ENCODE measurements around the gene SHROOM4. TPM values are rescaled to one million over a fixed set of nuclear protein-coding genes. Genes with fewer than 3 reads are reported as not detected.

The SHROOM4 gene
- total RNA-seq, 1 donor from 2014 or later = 7.0 TPM

DNA sequence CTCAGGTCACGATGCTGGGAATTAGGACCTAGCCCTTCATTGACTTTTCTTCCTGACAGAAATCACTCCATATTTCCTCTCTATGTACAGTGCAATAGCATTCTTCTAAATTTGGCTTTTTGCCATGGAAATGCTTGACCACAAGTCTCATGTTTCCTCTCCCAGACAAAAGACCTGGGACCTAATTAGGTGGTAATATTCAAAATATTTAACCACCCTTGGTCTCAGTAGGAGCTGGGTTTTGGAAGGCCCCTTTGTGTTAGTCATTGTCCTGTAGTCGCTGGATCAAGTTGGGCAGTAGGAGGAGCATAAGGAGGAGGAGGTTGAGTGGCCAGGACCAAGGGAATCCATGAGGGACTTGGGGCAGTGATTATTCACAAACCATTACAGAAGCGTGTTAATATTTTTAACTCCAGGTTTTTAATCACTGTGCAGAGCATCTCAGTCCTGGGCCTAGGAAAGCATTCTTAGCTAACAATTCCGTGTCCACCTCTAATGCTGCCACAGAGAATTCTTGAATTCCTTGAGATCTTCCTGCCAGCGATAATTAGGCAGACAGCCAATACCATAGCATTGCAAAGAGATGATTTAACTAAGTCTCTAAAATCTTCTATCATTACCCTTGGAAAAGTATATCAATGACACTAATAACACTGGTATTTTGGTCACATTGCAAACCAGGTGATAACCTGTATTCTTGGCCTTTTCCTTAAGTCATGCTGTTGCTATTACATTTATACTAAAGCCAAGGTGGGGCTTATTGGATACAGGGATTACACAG, 25.0 kb upstream of the SHROOM4 start:
- Histone ChIP-seq H2AFZ (ENCODE audit: low read depth, low read length) (no peak overlapping the region), H3K4me2 (ENCODE audit: low read length) (peak overlapping the region; percentile 7), H3K27ac (ENCODE audit: low read depth, low read length) (no peak overlapping the region), H3K9ac (ENCODE audit: low read length) (no peak overlapping the region), H3K4me3 (ENCODE audit: insufficient read depth, low read depth, low read length) (no peak overlapping the region), H3K79me2 (ENCODE audit: insufficient read depth, low read length) (no peaks in the 10 kb centered on the region), H4K20me1 (ENCODE audit: insufficient read depth, low read length) (no peaks in the 10 kb centered on the region), H3K4me1 (ENCODE audit: insufficient read depth, low read length) (peaks cover 3% of the 10 kb centered on the region), H3K9me3 (ENCODE audit: insufficient read depth, low read depth, low read length) (no peaks in the 10 kb centered on the region), H3K27me3 (ENCODE audit: insufficient read depth, low read length) (no peaks in the 10 kb centered on the region), H3K36me3 (ENCODE audit: insufficient read depth, low read length) (no peaks in the 10 kb centered on the region)
- H3K27me3 Mint-ChIP-seq (ENCODE audit: low read depth, unreplicated experiment) = peaks cover 2% of the 10 kb centered on the region
- FAIRE-seq (peak; percentile 93), DNase-seq (ENCODE audit: low read depth) (peak; percentile 78)
- H3K9me3 Mint-ChIP-seq (ENCODE audit: unreplicated experiment) = no peaks in the 10 kb centered on the region
- TF ChIP-seq, protein P1, sequence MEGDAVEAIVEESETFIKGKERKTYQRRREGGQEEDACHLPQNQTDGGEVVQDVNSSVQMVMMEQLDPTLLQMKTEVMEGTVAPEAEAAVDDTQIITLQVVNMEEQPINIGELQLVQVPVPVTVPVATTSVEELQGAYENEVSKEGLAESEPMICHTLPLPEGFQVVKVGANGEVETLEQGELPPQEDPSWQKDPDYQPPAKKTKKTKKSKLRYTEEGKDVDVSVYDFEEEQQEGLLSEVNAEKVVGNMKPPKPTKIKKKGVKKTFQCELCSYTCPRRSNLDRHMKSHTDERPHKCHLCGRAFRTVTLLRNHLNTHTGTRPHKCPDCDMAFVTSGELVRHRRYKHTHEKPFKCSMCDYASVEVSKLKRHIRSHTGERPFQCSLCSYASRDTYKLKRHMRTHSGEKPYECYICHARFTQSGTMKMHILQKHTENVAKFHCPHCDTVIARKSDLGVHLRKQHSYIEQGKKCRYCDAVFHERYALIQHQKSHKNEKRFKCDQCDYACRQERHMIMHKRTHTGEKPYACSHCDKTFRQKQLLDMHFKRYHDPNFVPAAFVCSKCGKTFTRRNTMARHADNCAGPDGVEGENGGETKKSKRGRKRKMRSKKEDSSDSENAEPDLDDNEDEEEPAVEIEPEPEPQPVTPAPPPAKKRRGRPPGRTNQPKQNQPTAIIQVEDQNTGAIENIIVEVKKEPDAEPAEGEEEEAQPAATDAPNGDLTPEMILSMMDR (IDR thresholded peaks at IDR 0.05; ENCODE audit: insufficient read depth, low read depth, low read length) = no peak
- TF ChIP-seq EZH2 (IDR thresholded peaks at IDR 0.05; ENCODE audit: insufficient read depth, low read length) = no peak
- H3K27ac Mint-ChIP-seq (ENCODE audit: unreplicated experiment) = peak overlapping the region; percentile 81
- H3K4me1 Mint-ChIP-seq (ENCODE audit: low read depth, unreplicated experiment) = peaks cover 6% of the 10 kb centered on the region
- no peaks in the 10 kb centered on the region for H3K36me3 Mint-ChIP-seq (ENCODE audit: low read depth, unreplicated experiment)
- H3K4me3 Mint-ChIP-seq (ENCODE audit: unreplicated experiment) = no peak overlapping the region

DNA sequence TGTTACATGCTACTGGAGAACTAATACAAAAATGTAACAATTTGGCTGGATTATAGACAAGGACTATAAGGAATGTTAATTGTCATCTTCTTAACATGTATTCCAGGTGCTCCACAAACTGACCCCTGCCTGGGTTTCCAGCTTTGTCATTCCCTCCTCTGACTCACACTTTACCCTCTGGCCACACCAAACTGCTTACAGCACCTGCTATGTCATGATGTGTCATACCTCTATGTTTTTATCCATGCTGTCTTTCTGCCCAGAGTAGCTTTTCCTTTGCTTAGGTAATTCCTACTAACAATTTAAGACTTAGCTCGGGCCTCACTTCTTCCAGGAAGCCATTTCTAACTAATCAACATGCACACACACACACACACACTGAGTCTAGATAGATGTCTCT, 14.0 kb upstream of the SHROOM4 start:
- H3K27me3 ChIP-seq (ENCODE audit: insufficient read depth, low read length) = no peaks in the 10 kb centered on the region
- Mint-ChIP-seq H3K4me1 (ENCODE audit: low read depth, unreplicated experiment) (peaks cover 11% of the 10 kb centered on the region), H3K27ac (ENCODE audit: unreplicated experiment) (no peak overlapping the region), H3K36me3 (ENCODE audit: low read depth, unreplicated experiment) (no peaks in the 10 kb centered on the region), H3K27me3 (ENCODE audit: low read depth, unreplicated experiment) (no peaks in the 10 kb centered on the region), H3K4me3 (ENCODE audit: unreplicated experiment) (no peak overlapping the region), H3K9me3 (ENCODE audit: unreplicated experiment) (peaks cover 2% of the 10 kb centered on the region)
- H3K4me3 ChIP-seq (ENCODE audit: insufficient read depth, low read depth, low read length) = no peak overlapping the region
- H3K9ac ChIP-seq (ENCODE audit: low read length) = no peak overlapping the region
- H3K79me2 ChIP-seq (ENCODE audit: insufficient read depth, low read length) = no peaks in the 10 kb centered on the region
- FAIRE-seq (peak; percentile 92), DNase-seq (ENCODE audit: low read depth) (peak; percentile 66)
- no peak for TF ChIP-seq EZH2 (IDR thresholded peaks at IDR 0.05; ENCODE audit: insufficient read depth, low read length)
- TF ChIP-seq, protein P1 (IDR thresholded peaks at IDR 0.05; ENCODE audit: insufficient read depth, low read depth, low read length) = no peak
- no peaks in the 10 kb centered on the region for H3K9me3 ChIP-seq (ENCODE audit: insufficient read depth, low read depth, low read length)
- H3K4me1 ChIP-seq (ENCODE audit: insufficient read depth, low read length) = no peaks in the 10 kb centered on the region
- H3K36me3 ChIP-seq (ENCODE audit: insufficient read depth, low read length) = no peaks in the 10 kb centered on the region
- H3K4me2 ChIP-seq (ENCODE audit: low read length) = peak overlapping the region; percentile 7
- H3K27ac ChIP-seq (ENCODE audit: low read depth, low read length) = no peak overlapping the region
- no peaks in the 10 kb centered on the region for H4K20me1 ChIP-seq (ENCODE audit: insufficient read depth, low read length)
- no peak overlapping the region for H2AFZ ChIP-seq (ENCODE audit: low read depth, low read length)

DNA sequence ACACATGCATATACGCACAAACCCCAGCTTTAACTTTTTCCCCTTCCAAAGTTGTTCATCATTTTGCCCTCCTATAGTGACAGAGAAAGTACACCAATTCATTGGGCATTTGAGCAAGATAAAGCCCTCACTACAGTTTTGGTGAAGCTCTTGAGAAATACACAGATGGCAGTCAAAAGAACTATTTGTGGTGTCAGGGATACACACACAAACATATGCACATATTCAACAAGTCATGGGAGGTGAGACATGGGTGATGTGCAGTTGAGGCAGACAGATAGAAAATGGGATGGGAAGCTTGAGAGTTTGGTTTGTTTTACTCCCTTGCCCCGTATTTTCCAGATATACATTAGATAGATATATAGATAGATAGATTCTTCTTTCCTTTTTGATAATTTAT, 11.8 kb upstream of the SHROOM4 start:
- Mint-ChIP-seq H3K4me3 (ENCODE audit: unreplicated experiment) (no peak overlapping the region), H3K9me3 (ENCODE audit: unreplicated experiment) (peaks cover 2% of the 10 kb centered on the region), H3K4me1 (ENCODE audit: low read depth, unreplicated experiment) (peaks cover 9% of the 10 kb centered on the region), H3K27me3 (ENCODE audit: low read depth, unreplicated experiment) (no peaks in the 10 kb centered on the region), H3K36me3 (ENCODE audit: low read depth, unreplicated experiment) (no peaks in the 10 kb centered on the region), H3K27ac (ENCODE audit: unreplicated experiment) (no peak overlapping the region)
- H3K79me2 ChIP-seq (ENCODE audit: insufficient read depth, low read length) = no peaks in the 10 kb centered on the region
- H3K4me2 ChIP-seq (ENCODE audit: low read length) = no peak overlapping the region
- TF ChIP-seq, protein P1 (IDR thresholded peaks at IDR 0.05; ENCODE audit: insufficient read depth, low read depth, low read length) = no peak
- TF ChIP-seq EZH2 (IDR thresholded peaks at IDR 0.05; ENCODE audit: insufficient read depth, low read length) = no peak
- no peak overlapping the region for H3K4me3 ChIP-seq (ENCODE audit: insufficient read depth, low read depth, low read length)
- no peak overlapping the region for H3K27ac ChIP-seq (ENCODE audit: low read depth, low read length)
- H3K27me3 ChIP-seq (ENCODE audit: insufficient read depth, low read length) = no peaks in the 10 kb centered on the region
- H3K4me1 ChIP-seq (ENCODE audit: insufficient read depth, low read length) = no peaks in the 10 kb centered on the region
- H3K36me3 ChIP-seq (ENCODE audit: insufficient read depth, low read length) = no peaks in the 10 kb centered on the region
- no peak overlapping the region for H2AFZ ChIP-seq (ENCODE audit: low read depth, low read length)
- FAIRE-seq (peak; percentile 37), DNase-seq (ENCODE audit: low read depth) (no peak)
- no peak overlapping the region for H3K9ac ChIP-seq (ENCODE audit: low read length)
- H4K20me1 ChIP-seq (ENCODE audit: insufficient read depth, low read length) = no peaks in the 10 kb centered on the region
- no peaks in the 10 kb centered on the region for H3K9me3 ChIP-seq (ENCODE audit: insufficient read depth, low read depth, low read length)

Measured in astrocyte (in vitro differentiated cells and primary cell).